Activated naive CD4-positive, alpha-beta T cell treated with anti-CD3 and anti-CD28 coated beads, Interleukin-2, amount 50 U/mL, for 72 hours (primary cell): ENCODE results near the gene ORC3. TPM values are rescaled to one million over a fixed set of nuclear protein-coding genes. Genes with fewer than 3 reads are reported as not detected.
A peak's percentile ranks its signal among the peaks of the same experiment; 100 is the strongest.

ENCODE experiments used
- ATAC-seq, 2 donors: fragments of 150-1000 bp; cut with Tn5 transposase; 2 replicates each; pipeline ENCODE4 v1.10.0; 2021; ENCODE audit warnings: mild to moderate bottlenecking in 2 of 2, moderate library complexity in 2 of 2
- DNase-seq, 2 donors: peaks; one replicate each; pipeline ENCODE4 v3.0.0; 2021 to 2022; ENCODE audit warnings: low spot score in 2 of 2
- H3K27ac Mint-ChIP-seq, 2 donors: one replicate each; pipeline ENCODE4 v1.8.0; 2022; ENCODE audit warnings: mild to moderate bottlenecking in 2 of 2, mixed read lengths in 2 of 2
- H3K36me3 Mint-ChIP-seq, 2 donors: one replicate each; pipeline ENCODE4 v1.8.0; 2022; ENCODE audit warnings: mixed read lengths in 2 of 2
- H3K9me3 Mint-ChIP-seq, 2 donors: one replicate each; pipeline ENCODE4 v1.8.0; 2022; ENCODE audit warnings: mixed read lengths in 2 of 2
- total RNA-seq, 2 donors: library from RNA; stranded (reverse); gene quantifications; one replicate each; pipeline ENCODE4 v1.2.3, GENCODE V29; 2022

ORC3 gene
- total RNA-seq: 10 to 100 TPM; 41.6 to 42.5 TPM

GRCh38 chr6:87589693-87590416 lies at the start of gene ORC3, which contains the start of gene RARS2:
Gene ORC3 (plus strand): TSS chr6:87590135. CDS start chr6:87590169, 34 bp downstream.
Gene RARS2 (minus strand): TSS chr6:87589987. CDS start chr6:87589957, 30 bp downstream.
- peaks cover 22 to 32% of the 10 kb centered on the region in 2 donors for H3K36me3 Mint-ChIP-seq

DNA sequence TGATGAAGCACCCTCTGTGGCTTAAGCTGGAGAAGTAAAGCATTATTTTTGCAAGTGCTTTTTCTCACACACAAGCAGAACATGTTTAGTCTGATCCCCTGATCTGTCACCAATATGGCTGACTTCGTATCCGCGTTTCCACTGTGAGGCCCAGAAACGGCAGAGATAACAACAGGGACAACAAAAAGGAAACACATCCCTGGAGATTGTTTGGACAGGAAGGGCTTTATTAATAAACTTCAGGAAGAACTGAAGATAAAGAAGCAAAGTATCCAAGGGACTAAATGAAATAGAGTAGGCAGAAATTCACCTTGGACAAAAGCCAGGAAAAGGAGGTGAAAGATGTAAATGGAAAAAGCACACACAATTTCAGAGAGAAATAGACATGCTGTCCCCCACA lies 49.4 kb upstream of the ORC3 start:
- DNase-seq (no peak), ATAC-seq (no peak)
- Mint-ChIP-seq H3K36me3 (peaks cover 15 to 23% of the 10 kb centered on the region in 2 donors), H3K27ac (no peak overlapping the region), H3K9me3 (no peaks in the 10 kb centered on the region)

More at GRCh38 chr6:87589693-87590416, at the start of gene ORC3, which contains the start of gene RARS2:
- Mint-ChIP-seq H3K27ac (peak within 1 kb of the TSS; percentile 96 to 97), H3K9me3 (no peaks in the 10 kb centered on the region)
- peak; percentile 98 to 100 for ATAC-seq
- peak; percentile 94 to 97 for DNase-seq

DNA sequence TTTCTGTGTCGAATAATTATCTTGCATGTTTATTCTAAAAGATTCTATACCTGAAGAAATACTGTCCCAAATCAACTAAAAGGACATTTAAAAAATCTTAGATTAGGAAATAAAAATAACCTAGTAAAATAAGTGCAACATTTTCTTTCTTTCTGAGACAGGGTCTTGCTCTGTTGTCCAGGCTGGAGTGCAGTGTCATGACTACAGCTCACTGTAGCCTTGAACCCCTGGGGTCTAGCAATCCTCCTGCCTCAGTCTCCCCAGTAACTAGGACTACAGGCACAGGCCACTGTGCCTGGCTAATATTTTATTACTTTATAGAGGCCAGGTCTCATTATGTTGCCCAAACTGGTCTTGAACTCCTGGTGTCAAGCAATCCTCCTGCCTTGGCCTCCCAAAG lies 48.9 kb upstream of the ORC3 start:
- H3K27ac Mint-ChIP-seq: no peak overlapping the region
- peaks cover 15 to 23% of the 10 kb centered on the region in 2 donors for H3K36me3 Mint-ChIP-seq
- DNase-seq (no peak), ATAC-seq (no peak)
- H3K9me3 Mint-ChIP-seq: no peaks in the 10 kb centered on the region

DNA sequence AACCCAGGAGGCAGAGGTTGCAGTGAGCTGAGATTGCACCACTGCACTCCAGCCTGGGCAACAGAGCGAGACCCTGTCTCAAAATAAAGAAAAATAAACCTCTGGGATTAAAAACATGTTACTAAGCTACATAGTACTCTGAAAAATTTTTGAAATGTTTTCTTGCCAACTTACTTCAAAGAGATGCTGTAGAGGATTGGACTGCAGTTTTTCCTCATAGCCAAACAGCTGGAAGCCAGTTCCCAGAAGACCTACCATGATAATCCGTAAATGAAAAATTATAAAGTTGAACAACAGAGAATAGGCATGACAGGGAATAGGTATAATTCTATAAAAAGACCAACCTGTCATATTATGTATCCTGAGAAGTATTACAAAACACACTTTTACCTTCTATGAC lies 48.2 kb upstream of the ORC3 start:
- no peak for ATAC-seq
- Mint-ChIP-seq H3K9me3 (no peaks in the 10 kb centered on the region), H3K36me3 (peaks cover 15 to 23% of the 10 kb centered on the region in 2 donors), H3K27ac (no peak overlapping the region)
- DNase-seq: no peak

DNA sequence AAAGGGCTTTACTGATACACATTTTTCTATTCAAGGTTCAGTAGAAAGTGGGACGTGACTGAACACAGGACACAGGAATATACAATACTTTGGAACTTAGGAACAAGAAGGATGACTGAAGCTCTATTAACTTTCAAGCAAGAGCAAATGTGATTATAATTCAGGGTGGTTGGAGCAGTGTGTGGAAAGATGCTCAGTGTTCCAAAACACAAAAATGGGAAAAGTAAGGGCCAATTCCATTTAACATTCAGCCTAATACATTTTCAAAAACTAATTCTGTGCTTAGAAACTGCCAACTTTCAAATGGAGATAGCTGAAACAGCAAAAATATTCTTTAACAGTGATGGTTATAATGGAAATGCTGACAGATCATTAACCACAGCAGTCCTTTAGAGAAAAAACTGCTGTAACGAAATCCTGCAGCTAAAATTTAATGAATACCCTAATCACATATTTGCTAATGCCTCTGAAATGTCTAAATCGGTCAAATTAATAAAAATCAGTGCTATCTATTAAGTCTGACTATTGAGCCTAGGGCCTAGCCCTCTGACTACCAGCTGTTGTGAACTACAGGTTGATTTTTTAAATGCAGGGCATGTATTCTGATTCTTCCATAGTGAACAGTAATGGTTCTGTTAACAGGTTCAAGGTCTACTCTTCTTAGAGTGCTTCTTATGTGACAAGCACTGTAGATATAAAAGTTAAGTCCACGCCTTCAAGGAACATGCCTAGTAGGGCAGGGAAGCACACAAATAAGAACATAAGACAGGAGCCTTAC lies 46.0 kb upstream of the ORC3 start:
- no peaks in the 10 kb centered on the region for H3K9me3 Mint-ChIP-seq
- no peak overlapping the region for H3K27ac Mint-ChIP-seq
- peaks cover 15 to 23% of the 10 kb centered on the region in 2 donors for H3K36me3 Mint-ChIP-seq
- DNase-seq: no peak
- no peak for ATAC-seq

DNA sequence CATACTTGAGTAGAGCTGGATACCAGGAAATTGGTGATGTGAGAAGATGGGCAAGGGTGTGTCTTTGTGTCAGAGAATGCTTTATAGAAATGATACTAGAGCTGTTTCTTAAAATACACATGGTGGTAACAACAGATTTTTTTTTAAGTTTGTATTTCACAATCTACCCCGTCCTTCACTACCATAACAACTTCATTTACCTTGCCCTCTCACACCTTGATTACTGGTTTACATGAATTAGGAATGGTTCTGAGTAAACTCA lies 45.5 kb upstream of the ORC3 start:
- Mint-ChIP-seq H3K9me3 (no peaks in the 10 kb centered on the region), H3K36me3 (peaks cover 15 to 19% of the 10 kb centered on the region in 2 donors), H3K27ac (no peak overlapping the region)
- no peak for DNase-seq
- no peak for ATAC-seq

- Mint-ChIP-seq H3K36me3 (peaks cover 5 to 15% of the 10 kb centered on the region in 2 donors), H3K27ac (peak overlapping the region in 1 of 2 donors; percentile 51), H3K9me3 (no peaks in the 10 kb centered on the region)
- ATAC-seq (no peak), DNase-seq (no peak)
These were observed 38.1 kb upstream of the ORC3 start for GRCh38 chr6:87551799-87552198.

DNA sequence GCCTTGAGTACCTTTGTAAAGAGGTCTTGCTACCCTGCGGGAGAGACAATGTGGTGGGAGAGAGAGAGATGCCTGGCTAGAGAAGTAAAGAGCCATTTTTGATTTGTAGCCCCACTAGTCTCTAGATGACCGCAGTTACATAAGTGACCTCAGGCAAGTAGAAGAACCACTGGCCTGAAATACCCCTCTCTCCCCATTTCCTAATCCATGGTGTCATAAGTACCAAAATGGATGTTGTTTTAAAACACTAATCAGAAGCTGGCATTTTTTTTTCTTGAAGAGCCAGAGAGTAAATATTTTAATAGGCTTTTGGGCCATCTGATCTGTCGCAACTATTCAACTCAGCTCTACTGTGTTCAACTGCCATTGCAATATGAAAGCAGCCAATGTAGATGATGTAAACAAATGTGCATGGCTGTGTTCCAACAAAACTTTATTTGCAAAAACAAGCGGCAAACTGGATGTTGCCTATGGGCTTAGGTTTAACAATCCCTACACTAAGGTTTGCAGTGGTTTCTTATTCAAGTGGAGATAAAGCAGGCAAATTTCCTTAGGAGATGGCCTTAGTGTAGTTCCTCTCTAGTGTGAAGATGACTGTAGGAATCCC lies 36.7 kb upstream of the ORC3 start:
- DNase-seq: no peak
- ATAC-seq: no peak
- H3K27ac Mint-ChIP-seq: no peak overlapping the region
- no peaks in the 10 kb centered on the region for H3K9me3 Mint-ChIP-seq
- H3K36me3 Mint-ChIP-seq: peaks cover 5 to 15% of the 10 kb centered on the region in 2 donors

- H3K27ac Mint-ChIP-seq: no peak overlapping the region
- H3K36me3 Mint-ChIP-seq: peaks cover 5 to 15% of the 10 kb centered on the region in 2 donors
- ATAC-seq: peak; percentile 40 to 59
- DNase-seq: no peak
- H3K9me3 Mint-ChIP-seq: no peaks in the 10 kb centered on the region
These were observed 34.4 kb upstream of the ORC3 start for GRCh38 chr6:87555506-87555905.

DNA sequence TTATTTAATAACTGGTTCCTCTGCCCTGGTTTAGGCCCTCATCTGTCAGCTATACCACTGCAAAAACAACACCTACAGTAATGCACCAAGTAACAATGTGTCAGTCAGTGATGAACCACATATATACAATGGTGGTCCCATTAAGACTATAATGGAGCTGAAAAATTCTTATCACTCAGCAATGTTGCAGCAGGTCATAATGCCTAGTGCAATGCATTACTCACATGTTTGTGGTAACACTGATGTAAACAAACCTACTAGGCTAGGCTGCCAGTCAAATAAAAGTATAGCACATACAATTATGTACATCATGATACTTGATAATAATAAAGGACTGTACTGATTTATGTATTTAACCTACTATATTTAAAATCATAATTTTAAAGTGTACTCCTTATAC lies 31.5 kb upstream of the ORC3 start:
- no peaks in the 10 kb centered on the region for H3K9me3 Mint-ChIP-seq
- H3K36me3 Mint-ChIP-seq: peaks cover 5 to 8% of the 10 kb centered on the region in 2 donors
- H3K27ac Mint-ChIP-seq: no peak overlapping the region
- ATAC-seq (no peak), DNase-seq (no peak)

- Mint-ChIP-seq H3K9me3 (no peaks in the 10 kb centered on the region), H3K36me3 (no peaks in the 10 kb centered on the region), H3K27ac (no peak overlapping the region)
- DNase-seq (no peak), ATAC-seq (no peak)
These were observed 28.9 kb upstream of the ORC3 start for GRCh38 chr6:87561017-87561416.

DNA sequence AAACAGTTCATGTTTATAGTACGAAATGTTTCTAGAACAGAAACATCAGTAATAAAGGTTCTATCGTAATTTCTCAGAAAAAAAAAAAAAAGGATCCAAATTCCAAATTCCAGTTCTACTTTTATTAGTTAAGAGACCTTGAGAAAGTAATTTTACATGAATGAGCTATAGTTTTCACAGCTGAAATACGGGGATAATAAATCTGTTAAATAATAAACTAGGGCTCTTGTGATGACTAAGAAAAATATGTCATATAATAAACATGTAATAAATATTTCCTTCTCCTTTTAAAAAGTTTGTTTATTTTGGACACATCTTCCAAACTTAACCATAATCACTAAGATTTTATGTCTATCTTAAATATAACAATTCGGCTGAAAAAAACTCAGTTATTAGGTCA lies 17.9 kb upstream of the ORC3 start:
- no peak overlapping the region for H3K27ac Mint-ChIP-seq
- DNase-seq: no peak
- H3K36me3 Mint-ChIP-seq: peaks cover 20 to 22% of the 10 kb centered on the region in 2 donors
- H3K9me3 Mint-ChIP-seq: peaks cover 3 to 8% of the 10 kb centered on the region in 2 donors
- ATAC-seq: no peak

- Mint-ChIP-seq H3K9me3 (peaks cover 3 to 8% of the 10 kb centered on the region in 2 donors), H3K36me3 (peaks cover 20 to 28% of the 10 kb centered on the region in 2 donors), H3K27ac (peak overlapping the region in 1 of 2 donors; percentile 43)
- no peak for DNase-seq
- peak in 1 of 2 donors; percentile 35 for ATAC-seq
These were observed 17.1 kb upstream of the ORC3 start for GRCh38 chr6:87572883-87573282.

- Mint-ChIP-seq H3K27ac (peak overlapping the region in 1 of 2 donors; percentile 43), H3K36me3 (peaks cover 20 to 28% of the 10 kb centered on the region in 2 donors), H3K9me3 (peaks cover 3 to 8% of the 10 kb centered on the region in 2 donors)
- DNase-seq (no peak), ATAC-seq (no peak)
These were observed 16.5 kb upstream of the ORC3 start for GRCh38 chr6:87573307-87574024.

DNA sequence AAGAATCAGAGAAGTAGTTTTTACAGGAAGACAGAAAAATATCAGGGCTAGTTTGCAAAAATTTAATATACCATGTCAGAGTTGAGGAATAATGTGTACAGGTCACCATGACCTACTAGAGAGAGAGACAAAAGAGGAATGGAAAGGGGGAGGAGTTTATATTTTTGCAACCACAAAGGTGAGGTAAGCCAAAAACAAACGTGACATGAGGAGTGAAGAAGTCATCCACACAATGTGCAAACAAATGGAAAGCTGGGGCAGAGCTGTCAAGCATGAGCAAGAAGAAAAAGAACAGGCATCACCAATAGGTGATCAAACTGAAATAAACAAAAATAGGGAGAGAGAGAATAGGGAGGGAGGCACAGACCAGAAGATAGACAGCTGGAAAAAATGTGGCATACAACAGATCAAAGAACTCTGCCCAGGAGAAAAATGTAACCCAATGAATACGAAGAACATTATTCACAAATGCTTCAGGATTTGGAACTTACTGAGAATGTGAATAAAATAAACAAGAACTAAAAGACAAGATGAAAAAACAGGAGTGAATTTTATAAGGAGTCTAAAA lies 15.6 kb upstream of the ORC3 start:
- DNase-seq (no peak), ATAC-seq (no peak)
- peaks cover 3 to 8% of the 10 kb centered on the region in 2 donors for H3K9me3 Mint-ChIP-seq
- H3K36me3 Mint-ChIP-seq: peaks cover 20 to 28% of the 10 kb centered on the region in 2 donors
- peak overlapping the region in 1 of 2 donors; percentile 43 for H3K27ac Mint-ChIP-seq

DNA sequence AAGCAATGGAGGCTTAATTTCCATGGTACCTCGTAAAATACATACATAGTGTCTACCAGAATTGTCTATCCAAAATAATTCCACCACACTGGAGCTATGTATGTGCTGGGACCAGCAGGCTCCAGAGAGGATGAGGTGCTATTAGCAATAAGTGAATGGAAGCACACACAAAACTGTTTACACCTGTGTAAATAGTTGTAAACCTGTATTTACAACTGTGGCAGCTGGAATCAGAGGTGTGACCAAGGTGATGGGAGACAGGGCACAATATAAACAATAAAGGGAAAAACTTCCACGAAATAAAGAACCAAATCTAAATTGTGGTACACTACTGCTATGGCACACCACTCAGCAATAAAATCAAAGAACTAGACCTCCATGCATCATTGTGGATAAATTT lies 14.5 kb upstream of the ORC3 start:
- DNase-seq (no peak), ATAC-seq (no peak)
- Mint-ChIP-seq H3K36me3 (peaks cover 20 to 28% of the 10 kb centered on the region in 2 donors), H3K9me3 (peaks cover 3 to 8% of the 10 kb centered on the region in 2 donors), H3K27ac (peak overlapping the region in 1 of 2 donors; percentile 43)
